Measurements from ENCODE around the gene B4GALT6.

The B4GALT6 gene

DNA sequence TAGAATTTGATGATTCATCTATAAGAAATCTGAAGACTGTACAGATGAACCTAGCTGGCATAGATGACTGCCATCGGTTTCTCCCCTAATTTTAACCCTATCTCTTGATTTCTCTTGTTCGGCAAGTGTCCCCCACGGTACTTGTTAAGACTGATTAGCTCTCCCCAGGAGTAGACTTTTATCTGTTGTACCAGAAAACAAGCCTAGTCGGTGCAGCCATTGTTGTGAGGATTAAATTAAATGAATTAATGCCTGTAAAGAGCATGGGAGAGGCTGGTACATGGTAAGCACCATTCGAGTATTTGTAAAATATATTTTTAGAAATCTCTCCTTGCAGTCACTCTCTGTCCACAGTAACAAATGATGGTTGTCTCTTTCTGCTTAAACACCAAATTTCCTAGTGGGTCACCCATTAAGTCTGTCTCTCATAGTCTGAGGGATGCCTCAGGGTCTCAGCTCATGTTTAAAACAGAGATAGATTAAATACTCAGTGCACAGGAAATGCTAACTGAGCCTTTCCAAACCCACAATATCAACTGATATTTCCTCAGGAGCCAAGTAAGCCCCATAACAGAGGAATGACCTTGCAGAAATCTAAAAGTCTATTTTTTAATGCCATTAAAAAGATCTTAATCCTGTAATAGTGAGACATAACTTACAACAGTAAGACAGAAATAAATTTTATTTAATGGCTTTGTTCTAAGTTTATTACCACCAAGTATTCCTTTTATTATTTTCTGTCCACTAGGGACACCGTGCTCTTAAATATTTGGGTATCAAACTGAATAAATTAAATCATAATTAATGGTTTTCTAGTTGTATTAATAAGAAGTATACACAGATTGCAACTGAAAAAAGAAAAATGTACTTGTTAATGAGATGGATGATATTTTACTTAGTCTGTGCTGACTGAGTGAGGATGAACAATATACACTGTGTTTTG is 2.9 kb upstream of the B4GALT6 start:
- DNase-seq: no peak

DNA sequence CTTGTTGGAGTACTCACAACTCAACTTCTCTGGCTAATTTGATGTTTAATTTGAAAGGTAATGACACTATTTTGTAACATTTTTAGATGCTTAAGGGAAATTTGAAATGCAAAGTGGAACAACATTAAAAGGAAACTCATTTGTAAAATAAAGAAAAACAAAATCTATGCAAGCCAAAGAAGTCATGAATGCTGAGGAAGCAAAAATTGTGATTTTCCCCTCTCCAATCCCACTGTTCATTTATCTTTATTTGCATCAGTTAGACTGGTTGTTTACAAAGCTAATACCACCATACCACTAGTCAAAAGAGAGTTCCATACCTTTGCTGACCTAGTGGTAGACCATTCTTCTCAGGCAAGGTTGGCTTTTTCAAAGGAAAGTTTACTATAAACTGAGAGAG is 2.2 kb upstream of the B4GALT6 start:
- no peak for DNase-seq

DNA sequence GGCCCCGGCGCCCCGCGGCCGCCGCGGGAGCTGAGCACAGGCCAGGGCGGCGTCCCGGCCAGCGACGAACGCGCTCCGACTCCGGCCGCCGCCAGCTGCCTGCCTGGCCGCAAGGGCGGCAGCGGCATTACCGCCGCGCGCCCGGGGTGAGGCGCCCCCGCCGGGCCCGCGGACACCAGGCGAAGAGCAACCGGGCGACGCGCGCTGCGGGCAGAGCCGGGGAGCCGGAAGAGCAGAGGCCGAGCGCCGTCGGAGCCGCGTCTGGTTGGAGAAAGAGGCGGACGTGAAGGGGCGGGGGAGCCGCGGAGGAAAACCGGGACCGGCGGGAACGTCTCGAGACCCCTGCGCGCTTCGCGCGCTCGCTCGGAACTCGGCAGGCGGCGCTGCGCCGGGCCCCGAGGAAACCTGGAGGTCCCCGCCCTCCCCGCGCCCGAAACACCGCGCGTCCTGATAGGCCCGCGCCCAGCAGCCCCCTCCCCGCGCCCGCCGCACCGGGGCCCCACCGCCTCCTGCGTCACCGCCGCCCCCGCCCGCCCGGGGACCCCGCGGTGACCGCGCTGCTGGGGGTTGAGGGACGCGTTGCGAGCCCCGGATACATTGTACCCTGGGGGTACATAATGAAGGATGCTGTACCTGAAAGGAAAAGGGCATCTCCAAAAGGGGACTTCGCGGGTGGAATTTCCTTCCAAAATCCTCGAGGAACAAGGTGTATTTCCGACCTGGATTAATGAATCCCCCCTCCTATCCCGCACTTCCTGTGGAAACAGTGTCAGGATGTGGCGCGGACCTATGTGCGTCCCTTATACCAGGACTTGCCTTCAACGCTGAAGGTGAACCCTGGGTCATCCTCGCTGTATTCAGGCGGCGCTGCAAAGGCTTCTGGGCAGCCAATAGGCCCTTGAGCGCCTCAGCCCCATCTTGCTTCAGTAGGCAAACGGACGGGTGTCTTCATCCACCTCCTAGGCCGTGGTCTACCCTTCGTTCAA is 1.0 kb upstream of the B4GALT6 start:
- DNase-seq: no peak

DNA sequence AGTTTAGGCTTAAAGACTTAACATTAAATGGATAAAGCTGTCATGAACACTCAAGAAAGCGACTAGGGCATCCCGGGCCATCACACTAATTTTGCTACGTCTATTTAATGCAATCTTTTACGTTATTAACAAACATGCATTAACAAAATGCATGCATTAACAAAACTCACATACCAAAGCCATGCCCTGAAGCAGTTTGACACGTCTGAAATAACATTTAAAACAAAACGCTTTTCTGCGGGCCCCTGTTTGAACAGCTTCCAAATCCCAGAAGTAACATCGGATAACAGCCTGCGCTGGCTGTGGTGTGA is 458 bp downstream of the B4GALT6 start:
- no peak for DNase-seq

DNA sequence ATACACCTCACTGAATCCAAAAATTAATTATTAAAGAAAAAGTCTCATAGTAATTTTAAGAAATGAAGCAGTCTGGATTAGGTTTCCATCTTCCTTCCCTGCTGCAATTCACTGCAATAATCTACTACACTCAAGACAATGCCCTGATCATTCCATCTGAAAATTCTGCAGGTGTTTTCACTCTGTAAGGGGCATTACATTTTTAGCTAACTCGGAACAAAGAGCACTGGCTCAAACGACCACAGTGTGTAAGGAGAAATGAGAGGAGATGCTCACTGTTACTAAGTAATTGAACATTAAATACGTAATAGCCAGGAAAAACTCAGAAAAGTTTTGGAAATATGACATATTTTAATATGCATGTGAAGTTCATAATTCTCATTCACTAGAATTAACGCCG is 1.3 kb downstream of the B4GALT6 start:
- no peak for DNase-seq

DNA sequence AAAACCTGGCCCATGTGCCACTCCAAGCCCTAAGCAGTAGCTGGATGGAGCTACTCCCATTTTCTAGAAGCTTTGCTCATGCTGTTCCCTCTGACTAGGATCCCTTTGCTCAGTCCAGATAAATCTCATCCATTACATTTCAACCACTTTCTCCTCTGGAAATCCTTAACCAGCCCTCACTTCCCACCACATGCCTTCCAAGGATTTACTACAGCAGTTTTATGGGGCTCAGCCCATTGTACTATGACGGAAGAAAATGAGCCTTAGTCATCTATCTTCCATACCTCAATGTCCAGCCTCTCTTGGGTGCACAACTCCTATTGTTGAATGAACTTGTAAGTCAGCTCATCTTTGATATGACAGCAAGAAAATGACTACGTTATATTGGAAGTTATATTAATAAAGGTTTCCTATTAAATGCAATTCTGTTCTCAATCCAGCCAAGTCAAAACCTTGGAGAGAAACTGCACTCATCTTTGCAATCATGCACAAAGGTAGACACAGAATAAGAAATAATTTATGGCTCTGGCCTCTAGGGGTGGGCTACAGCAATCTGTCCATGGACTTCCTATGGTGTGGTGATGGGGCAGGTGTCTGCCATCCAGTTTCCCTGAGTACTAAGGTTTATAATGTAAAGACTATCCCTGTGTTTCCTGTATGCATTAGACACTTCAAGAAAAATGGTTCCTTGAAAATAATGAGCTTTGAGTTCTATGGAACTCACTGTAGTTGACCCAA is 3.4 kb downstream of the B4GALT6 start:
- DNase-seq: no peak

DNA sequence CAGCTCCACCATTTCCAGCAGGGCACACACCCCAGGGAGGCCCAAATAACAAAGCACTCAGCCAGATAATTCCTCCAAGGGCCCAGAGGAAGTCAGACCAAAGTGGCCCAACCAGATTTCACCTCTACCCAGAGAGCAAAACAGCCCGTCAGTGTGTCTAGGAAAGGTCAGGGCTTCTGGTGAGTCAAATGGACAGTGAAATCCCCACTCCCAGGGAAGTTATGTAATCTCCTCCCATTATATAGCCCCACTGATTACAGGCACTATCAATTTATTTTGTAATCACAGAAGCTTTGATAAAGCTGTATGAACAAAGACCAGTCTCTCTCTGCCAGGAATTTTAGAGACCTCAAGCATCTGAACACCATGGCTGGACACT is 4.0 kb downstream of the B4GALT6 start:
- no peak for DNase-seq

DNA sequence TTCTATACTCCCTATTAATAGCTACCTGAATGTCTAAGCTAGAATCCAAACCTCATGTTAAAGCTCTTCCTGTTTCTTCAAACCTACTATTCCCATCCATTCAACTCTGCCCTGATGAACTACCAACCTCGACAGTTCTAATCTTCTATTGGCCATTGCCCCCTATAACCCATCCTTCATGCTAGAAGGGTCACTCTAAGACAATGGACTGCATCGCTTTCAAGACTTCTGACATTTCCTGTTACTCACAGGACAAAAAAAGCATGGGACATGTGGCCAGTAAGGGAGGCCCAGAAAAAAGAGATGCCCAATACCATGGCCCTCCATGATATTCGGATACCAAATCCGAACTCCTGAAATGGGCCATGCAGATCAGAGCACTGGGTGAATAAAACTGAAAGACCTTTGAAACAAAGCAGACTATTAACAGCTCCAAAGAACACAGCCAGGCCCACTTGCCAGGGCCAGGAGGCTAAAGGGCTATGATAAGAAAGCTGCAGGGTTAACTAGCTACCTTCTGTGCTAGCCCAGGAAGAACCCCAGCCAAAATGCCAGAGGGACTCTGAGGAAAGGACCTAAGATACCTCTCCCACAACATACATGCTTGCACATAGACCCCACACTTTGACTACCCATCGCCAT is 4.5 kb downstream of the B4GALT6 start:
- no peak for DNase-seq

DNA sequence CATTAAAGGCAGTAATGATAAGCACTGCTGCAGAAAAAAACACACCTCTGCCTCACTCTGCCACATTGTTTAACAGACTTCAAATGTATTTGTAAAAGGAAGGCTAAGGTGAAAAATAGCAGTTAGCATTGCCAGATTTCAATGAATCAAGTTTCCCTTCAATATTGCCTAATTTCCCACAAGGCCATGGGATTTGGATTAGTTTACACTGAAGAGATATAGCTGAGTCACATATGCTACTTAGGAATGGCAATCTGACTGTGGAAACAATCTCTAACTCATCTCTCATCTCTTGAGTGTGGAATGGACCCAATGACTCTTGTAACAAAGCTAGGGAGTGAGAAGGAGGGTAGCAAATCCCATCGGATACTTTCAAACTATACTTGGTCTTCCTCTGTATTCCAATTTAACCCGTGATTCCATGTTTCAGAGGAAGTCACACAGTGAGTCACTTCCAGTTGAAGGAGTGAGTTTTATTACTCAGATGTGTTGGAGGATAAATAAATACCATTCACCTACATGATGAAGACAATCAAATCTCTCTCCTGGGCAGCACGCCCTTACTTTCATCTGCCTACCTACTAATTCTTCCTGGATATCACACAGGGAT is 5.1 kb downstream of the B4GALT6 start:
- no peak for DNase-seq

DNA sequence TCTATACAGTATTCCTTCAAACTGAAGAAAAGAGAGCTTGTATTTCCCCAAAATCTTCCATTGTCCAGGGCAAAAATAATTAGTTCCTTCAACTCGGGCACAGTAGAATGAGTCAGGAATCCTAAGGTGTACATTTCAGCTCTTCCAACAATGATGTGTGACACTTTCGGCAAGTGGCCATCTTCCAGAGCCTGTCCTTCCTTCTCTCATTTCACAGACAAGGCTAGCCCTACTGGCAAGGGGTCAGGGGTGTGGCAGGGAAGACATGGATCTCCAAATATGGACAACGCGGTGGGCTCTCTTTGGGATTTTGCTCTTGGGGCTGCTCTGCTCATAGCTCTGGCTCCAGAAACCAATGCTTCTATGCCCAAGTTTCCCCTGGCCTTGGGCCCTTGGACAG is 6.0 kb downstream of the B4GALT6 start:
- no peak for DNase-seq

DNA sequence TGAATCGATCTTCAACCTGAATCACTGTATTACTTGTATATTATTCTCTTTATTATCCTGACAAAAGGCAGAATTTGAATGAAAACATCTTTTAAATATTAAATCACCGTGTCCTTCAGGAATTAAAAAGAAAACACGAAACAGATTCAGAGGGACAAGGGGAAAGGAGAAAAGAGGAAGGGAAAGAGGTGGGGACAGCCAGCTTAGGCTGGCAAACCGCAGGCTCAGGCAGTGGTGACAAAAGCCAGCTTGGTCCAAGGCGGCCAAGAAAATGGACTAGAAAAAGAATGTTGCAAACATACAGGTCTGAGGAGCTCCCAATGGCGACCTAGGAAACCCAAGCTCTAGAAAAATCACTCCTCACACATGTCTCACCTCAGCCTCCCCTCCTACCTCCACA is 6.8 kb downstream of the B4GALT6 start:
- no peak for DNase-seq

DNA sequence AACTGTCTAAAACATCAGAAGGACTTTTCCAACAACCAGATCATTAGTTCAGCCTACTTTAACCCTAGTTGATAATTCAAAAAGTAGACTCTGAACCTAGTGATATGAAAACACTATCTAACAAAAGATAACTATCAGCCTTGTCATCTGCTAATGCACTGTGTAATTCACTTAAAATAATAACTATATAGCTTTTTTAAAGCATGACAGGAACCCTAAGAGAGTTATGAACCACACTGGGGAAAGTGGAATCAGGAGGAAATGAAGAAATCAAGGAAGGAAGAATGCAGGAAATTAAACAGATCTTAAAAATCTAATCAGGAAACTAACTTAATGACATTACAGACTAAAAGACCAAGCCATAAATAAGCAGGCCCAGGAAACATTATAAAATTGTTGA is 9.0 kb downstream of the B4GALT6 start:
- DNase-seq: no peak

DNA sequence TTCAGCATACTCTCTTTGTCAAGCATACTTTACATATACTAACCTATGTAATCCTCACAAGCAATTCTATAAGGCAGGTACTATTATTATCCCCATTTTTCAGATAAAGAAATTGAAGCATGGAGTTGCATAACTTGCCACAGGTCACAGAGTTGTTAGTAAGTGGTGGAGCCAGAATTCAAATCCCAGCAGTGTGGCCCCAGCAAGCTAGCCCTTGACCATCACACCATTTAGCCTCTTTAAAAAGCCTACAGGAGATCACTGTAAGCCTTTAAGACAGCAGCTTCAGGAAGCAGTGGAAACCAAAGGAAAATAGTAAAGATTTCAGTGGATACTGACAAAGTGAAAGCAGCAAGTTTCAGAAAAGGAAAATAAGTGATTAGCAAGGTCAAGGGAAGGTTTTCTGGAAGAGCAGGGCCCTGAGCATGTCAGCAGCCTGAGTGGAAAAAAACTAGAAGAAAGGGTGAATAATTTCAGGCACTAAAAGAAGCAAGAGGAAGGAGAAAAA is 11.7 kb downstream of the B4GALT6 start:
- DNase-seq: no peak

DNA sequence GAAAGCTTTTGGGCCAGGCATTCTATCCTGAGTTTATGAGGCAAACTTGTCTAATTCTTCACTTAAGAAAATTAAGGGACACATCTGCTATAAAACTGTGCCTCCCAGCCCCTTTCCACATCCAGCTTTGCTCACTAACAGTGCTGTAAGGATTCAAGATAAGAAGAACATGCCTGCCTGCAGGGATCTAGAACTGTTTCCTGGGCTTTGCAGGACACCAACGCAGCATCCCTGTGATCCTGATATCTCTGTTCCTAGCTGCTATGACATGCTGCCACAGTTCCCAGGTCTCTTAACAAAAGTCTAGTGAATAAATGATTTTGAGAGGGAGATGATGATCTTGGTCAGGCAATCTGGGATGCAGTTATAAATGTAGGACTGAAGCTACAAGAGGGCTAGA is 12.4 kb downstream of the B4GALT6 start:
- DNase-seq: no peak

DNA sequence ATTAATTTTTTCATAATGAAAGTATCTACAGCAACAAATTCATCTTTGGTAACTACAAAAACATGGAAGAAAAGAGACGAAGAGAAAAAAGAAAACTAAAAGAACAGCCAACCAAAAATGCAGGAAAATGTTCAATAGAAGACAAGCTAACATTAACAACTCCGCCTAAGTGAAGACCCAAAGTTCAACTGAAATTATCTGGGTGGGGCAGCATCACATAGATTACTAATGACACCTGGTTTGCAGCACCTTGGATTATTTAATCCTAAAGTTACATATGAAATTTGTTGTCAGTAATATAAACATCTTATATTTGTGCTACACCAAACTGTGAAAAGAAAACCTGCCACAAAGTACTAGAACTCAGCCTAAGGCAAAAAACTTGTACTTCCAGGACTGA is 14.8 kb downstream of the B4GALT6 start:
- DNase-seq: no peak

DNA sequence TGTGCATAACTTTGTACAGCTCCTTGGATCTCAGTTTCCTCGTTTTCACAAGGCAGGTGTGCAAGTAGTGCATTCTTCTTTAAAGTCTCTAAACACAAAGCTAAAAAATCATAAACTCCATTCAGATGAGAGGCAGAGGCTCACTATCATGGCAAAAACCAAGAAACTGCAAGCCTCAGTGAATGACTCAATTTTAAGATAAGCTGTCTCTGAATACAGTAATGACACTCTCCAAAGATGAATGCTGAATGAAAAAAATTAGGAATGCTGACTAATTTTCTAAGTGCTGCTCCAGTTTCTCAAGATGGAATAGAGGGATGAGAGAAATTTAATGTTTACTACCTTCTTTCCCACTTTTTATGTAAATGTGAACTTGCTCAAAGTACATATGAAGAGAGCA is 17.2 kb downstream of the B4GALT6 start:
- no peak for DNase-seq

DNA sequence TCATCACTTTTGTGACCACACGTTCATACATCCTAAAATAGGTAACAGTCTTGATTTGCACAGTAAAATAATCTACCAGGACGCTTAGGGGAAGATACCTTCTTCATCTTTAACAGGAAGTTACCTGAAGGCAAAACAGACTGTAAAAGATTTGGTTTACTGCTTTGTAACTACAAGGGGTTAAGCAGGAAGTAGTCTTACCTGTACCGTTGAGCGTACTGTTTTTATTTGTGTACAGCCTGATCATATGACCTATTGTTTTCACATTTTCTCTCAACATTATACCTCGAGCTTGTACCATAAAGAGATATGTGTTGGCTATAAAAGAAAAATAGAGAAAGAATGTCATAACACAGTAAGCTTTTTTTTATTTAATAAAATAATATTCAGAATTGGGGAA is 18.3 kb downstream of the B4GALT6 start:
- no peak for DNase-seq

DNA sequence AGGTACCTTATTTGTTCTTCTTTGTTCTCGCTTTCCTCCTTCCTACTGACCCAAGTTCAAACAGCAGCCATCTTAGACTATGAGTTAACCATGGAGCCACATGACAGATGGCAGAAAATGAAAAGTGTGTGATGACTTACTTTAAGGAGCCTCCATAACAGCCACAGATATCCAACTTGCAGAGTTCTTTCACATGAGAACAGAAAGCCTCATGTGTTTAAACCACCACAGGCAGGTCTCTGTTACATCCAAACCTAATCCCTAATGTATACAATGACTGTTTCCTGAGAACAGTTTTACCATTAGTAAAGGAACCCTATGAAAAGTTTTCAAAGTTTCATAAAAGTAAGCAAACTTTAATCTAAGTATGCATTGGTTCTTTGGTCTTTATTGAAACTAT is 20.3 kb downstream of the B4GALT6 start:
- DNase-seq: no peak

DNA sequence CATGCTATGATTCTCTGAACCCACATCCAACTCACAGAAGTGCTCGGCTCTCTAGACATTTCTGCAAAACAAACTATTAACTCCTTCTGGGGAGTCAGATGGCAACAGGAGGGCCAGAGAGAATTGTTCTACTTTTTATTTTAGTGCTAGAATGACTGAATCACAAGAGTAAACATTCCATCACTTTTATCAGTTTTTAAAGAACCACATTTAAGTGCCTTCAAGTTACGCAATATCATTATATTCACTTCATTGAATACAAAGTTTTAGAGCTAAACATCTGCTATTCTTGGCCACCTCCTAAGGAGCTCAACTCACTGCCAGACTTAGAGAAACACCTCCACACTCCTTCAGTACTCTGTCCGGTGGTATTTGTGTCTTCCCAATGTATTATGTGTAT is 22.4 kb downstream of the B4GALT6 start:
- DNase-seq: no peak

DNA sequence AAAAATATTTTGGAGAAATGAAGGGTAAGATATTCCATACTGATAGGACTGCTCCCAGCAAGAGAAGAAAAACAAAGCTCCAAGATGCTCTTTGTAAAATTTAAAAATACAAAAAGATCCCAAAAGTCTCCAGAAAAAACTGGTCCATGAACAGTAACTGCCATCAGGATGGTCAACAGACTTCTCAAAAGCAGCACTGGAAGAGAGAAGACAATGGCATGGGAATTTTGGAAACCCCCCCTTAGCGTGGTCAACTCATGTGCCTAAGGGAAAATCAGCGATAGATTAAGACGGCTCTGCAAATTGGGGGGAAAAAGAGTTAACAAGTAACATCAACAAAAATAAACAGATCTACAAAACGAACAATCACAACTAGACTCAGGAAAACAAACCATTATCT is 23.6 kb downstream of the B4GALT6 start:
- DNase-seq: no peak

DNA sequence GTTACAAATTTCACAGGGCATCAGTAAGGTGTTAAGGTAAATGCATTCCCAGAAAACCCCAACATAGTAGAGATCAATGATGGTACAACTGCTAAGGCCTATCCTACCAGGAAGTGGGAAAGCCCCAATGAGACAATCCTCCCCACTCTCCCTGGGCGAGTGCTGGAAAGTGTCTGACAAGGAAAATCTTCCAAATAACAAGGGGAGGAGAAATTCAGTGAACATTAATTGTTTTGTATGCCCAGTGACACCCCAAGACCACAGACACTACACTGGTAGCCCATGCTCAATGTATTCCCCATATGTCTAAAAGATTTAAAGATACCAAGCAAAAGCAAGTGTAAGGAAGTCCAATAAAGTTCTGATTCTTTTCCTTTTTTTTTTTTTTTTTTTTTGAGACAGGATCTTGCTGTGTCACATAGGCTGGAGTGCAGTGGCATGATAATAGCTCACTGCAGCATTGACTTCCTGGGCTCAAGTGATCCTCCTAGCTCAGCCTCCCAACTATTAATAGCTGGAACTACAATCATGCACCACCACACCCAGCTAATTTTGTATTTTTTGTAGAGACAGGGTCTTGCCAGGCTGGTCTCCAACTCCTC is 24.7 kb downstream of the B4GALT6 start:
- no peak for DNase-seq
